Gastroesophageal sphincter (tissue), 4 donors: ENCODE measurements around the gene TEX2. TPM values are rescaled to one million over a fixed set of nuclear protein-coding genes. Genes with fewer than 3 reads are reported as not detected.
"Not testable (repeated sequence)": the region's sequence is repeated elsewhere in the genome, so short reads cannot be mapped to it uniquely, and the experiment has no call there.

Experiments used
- ATAC-seq: fragments of 150-250 bp; one replicate; pipeline ENCODE4 v1.9.1; 2016; ENCODE audit warnings: mild to moderate bottlenecking, moderate library complexity
- H3K27ac ChIP-seq, 4 donors: fragments of 200-600 bp; sonication (generic) in 3 of 4; 1 replicate in 3 of 4; 2 replicates in 1 of 4; pipeline ENCODE4 v1.5.1; 2016 to 2019
- H3K27me3 ChIP-seq: fragments of 200-600 bp; sonication (generic); one replicate; pipeline ENCODE4 v1.5.1; 2019
- H3K36me3 ChIP-seq, 2 donors: fragments of 200-600 bp; sonication (generic); one replicate each; pipeline ENCODE4 v1.5.1; 2019; ENCODE audit warnings: control low read depth in 1 of 2
- H3K4me1 ChIP-seq, 3 donors: fragments of 200-600 bp; sonication (generic); 1 replicate in 2 of 3; 2 replicates in 1 of 3; pipeline ENCODE4 v1.5.1; 2016 to 2019; ENCODE audit warnings: control low read depth in 2 of 3
- H3K4me3 ChIP-seq, 2 donors: fragments of 200-600 bp; sonication (generic); one replicate each; pipeline ENCODE4 v1.5.1; 2019; ENCODE audit warnings: mild to moderate bottlenecking in 1 of 2, moderate library complexity in 1 of 2
- H3K9me3 ChIP-seq, 3 donors: fragments of 200-600 bp; sonication (generic); one replicate each; pipeline ENCODE4 v1.5.1; 2017 to 2019; ENCODE audit warnings: control low read depth in 2 of 3
- EP300 ChIP-seq: sonication (generic); formaldehyde crosslinking; IDR thresholded peaks from one replicate; pipeline ENCODE4 v1.6.1; 2017; ENCODE audit warnings: antibody characterized with exemption, mild to moderate bottlenecking
- POLR2A ChIP-seq, 2 donors: fragments of 450-650 bp; IDR thresholded peaks; one replicate each; pipeline ENCODE4 v1.6.1; 2017; ENCODE audit warnings: antibody characterized with exemption in 2 of 2, mild to moderate bottlenecking in 2 of 2, moderate library complexity in 1 of 2
- POLR2AphosphoS5 ChIP-seq: sonication (generic); formaldehyde crosslinking; IDR thresholded peaks from one replicate; pipeline ENCODE4 v1.6.1; 2017; ENCODE audit warnings: antibody characterized with exemption
- WGBS, 2 donors: methylation state at CpG; one replicate each; pipeline ENCODE4 v1.1.5; 2018; ENCODE audit warnings: low coverage in 1 of 2; 5-methylcytosine and 5-hydroxymethylcytosine counted together
- total RNA-seq, 4 donors: library from RNA; depleted of rRNA; stranded (reverse); fragments of >200 nt; gene quantifications; one replicate each; pipeline ENCODE4 v1.1.0, GENCODE V29; 2016
- TF ChIP-seq, protein P1 (sequence below), 4 experiments: fragments of 200-600 bp in 2 of 4; fragments of 450-650 bp in 2 of 4; sonication (generic) in 1 of 4; IDR thresholded peaks; one replicate each; pipeline ENCODE4 v1.5.1; 2017 to 2019; ENCODE audit warnings: antibody characterized with exemption in 4 of 4, mild to moderate bottlenecking in 2 of 4, moderate library complexity in 2 of 4

Gene TEX2
- total RNA-seq, 4 donors from 2014 or later, result 37.8 to 60.9 (median 47.0) TPM

DNA sequence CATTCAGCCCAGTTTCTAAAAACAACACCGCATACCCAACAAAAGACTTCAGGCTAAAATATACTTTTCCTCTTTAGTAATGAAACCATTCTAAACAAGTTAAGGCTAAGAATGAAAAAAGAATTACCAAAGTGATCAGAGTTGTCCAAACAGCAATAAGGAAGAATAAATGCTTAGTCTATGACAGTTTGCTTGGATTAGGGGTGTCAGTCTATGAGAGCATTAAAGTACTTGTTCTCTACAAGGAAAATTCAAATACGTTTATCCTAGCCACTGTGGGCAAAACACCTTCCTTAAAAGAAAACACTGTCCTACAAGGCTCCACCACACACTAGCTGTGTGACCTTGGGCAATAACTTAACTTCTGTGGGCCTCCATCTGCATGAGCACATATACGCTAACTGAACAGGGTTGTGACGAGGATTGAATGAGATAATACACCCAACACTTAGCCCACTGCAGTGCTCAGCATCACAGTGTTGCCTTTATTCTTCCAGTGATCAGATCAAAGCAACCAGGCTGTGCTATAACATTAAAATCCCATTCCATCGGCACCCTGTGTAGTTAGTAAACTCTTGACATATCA lies 53.6 kb downstream of the TEX2 start:
- 69 to 86% methylated on average over 2 to 5 of the region's 5 CpGs for WGBS, 2 donors
- peaks cover 0 to 19% (median 0%) of the 10 kb centered on the region in 3 donors for H3K4me1 ChIP-seq
- ATAC-seq, result no peak

DNA sequence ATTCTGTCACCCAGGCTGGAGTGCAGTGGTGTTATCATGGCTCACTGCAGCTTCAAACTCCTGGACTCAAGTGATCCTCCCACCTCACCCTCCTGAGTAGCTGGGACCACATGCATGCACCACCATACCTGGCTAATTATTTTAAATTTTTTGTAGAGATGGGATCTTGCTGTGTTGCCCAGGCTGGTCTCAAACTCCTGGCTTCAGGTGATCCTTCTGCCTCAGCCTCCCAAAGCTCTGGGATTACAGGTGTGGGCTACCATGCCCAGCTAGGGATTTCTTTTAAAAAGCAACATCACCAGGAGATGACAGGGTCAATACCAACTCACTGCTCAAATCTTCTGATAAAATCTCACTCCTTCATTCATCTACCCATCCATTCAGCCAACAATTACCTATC lies 54.4 kb downstream of the TEX2 start:
- not testable (repeated sequence) for H3K4me3 ChIP-seq, H3K9me3 ChIP-seq, H3K27me3 ChIP-seq, ATAC-seq, H3K27ac ChIP-seq
- peaks cover 0 to 20% of the 10 kb centered on the region in 2 donors for H3K36me3 ChIP-seq
- peaks cover 0 to 19% (median 0%) of the 10 kb centered on the region in 3 donors for H3K4me1 ChIP-seq

More for the DNA sequence above, 53.6 kb downstream of the TEX2 start:
- Histone ChIP-seq H3K27me3 (no peaks in the 10 kb centered on the region), H3K4me3 (no peak overlapping the region), H3K36me3 (peaks cover 0 to 26% of the 10 kb centered on the region in 2 donors), H3K9me3 (no peaks in the 10 kb centered on the region), H3K27ac (no peak overlapping the region)
- TF ChIP-seq POLR2A (IDR thresholded peaks at IDR 0.05) (no peak), EP300 (no peak), POLR2AphosphoS5 (no peak)
- TF ChIP-seq, protein P1, sequence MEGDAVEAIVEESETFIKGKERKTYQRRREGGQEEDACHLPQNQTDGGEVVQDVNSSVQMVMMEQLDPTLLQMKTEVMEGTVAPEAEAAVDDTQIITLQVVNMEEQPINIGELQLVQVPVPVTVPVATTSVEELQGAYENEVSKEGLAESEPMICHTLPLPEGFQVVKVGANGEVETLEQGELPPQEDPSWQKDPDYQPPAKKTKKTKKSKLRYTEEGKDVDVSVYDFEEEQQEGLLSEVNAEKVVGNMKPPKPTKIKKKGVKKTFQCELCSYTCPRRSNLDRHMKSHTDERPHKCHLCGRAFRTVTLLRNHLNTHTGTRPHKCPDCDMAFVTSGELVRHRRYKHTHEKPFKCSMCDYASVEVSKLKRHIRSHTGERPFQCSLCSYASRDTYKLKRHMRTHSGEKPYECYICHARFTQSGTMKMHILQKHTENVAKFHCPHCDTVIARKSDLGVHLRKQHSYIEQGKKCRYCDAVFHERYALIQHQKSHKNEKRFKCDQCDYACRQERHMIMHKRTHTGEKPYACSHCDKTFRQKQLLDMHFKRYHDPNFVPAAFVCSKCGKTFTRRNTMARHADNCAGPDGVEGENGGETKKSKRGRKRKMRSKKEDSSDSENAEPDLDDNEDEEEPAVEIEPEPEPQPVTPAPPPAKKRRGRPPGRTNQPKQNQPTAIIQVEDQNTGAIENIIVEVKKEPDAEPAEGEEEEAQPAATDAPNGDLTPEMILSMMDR (IDR thresholded peaks at IDR 0.05), result no peak

DNA sequence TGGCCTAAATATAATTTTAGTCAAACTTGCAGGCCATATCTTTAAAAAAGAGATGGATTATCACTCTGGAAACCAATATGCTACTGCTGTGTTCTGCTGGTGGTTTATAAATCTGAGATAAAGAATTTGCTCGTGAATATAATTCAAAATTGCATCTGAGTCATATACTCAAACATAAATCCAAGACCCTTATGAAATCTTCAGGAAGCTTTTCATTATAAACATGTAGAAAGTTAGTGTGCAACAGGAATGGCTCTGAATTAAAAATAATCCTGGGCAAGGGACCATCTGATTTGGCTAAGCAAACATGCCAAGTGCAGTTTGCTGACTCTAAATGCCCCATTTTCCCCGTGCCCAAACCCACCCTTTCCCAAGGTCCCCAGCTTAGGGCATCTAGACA lies 57.3 kb downstream of the TEX2 start:
- H3K36me3 ChIP-seq, result no peaks in the 10 kb centered on the region
- no peak overlapping the region for H3K27ac ChIP-seq
- H3K27me3 ChIP-seq, result no peaks in the 10 kb centered on the region
- no peak for ATAC-seq
- no peaks in the 10 kb centered on the region for H3K9me3 ChIP-seq
- H3K4me1 ChIP-seq, result peaks cover 0 to 41% (median 0%) of the 10 kb centered on the region in 3 donors
- WGBS, 2 donors, result 39 to 80% methylated on average over 2 of the region's 2 CpGs
- no peak overlapping the region for H3K4me3 ChIP-seq
- TF ChIP-seq EP300 (no peak), POLR2A (IDR thresholded peaks at IDR 0.05) (no peak), POLR2AphosphoS5 (no peak)
- TF ChIP-seq, protein P1 (IDR thresholded peaks at IDR 0.05), result no peak

DNA sequence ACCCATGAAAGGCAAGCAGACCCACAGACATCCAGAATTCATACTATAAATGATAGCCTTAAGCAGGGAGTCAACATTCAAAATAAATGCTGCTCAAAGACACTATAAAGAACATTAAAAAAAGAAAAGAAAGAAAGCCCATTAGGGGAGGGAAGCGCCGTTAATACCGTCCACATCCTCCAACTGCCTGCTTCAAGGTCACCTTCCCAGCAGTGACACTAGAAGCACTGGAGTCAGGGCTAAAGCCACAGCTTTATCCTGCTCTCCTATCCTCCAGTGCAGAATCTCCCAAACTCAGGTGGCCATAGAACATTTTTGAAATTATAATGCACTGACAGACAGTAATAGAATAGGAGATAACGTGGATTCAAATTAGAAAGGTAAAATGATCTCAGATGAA lies 59.4 kb downstream of the TEX2 start:
- H3K36me3 ChIP-seq, result no peaks in the 10 kb centered on the region
- no peak for TF ChIP-seq EP300
- H3K27me3 ChIP-seq, result no peaks in the 10 kb centered on the region
- H3K4me3 ChIP-seq, result no peak overlapping the region
- ATAC-seq, result no peak
- peaks cover 0 to 40% (median 5%) of the 10 kb centered on the region in 3 donors for H3K4me1 ChIP-seq
- no peak overlapping the region for H3K27ac ChIP-seq
- no peaks in the 10 kb centered on the region for H3K9me3 ChIP-seq
- WGBS, 2 donors, result 64 to 73% methylated on average over 4 of the region's 4 CpGs

DNA sequence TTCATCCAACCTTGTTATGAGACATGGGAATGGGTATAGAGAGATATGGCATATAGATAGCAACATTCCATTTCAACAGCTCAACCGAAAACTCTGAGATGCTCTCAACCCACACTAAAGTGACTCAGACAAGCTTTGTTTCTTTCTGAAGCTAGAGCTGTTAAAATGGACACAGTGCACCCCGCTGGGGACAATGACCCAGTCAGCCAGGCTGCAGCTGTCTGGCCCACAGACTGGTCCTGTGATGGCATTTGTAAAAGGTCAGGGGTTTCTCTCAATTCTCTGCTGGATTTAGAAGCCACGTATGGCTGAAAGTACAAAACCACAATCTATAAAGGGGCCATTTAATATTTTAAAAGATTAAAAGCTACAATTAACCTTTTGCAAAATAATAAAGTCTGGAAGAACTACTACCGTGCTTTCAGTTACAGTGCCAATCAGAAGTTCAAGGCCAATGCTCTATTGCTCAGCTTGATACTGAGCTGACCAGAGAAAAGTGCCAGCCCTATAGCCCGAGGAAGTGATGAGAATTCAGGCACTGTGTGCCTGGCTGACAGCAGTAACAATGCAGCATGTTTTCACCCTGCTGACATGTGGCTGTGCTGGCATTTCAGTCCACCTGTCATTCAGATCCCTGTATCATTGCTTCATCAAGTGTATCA lies 60.2 kb downstream of the TEX2 start:
- ATAC-seq, result no peak
- no peak for TF ChIP-seq POLR2AphosphoS5
- TF ChIP-seq POLR2A (IDR thresholded peaks at IDR 0.05), result no peak
- Histone ChIP-seq H3K9me3 (no peaks in the 10 kb centered on the region), H3K36me3 (no peaks in the 10 kb centered on the region), H3K27ac (no peak overlapping the region), H3K4me3 (no peak overlapping the region), H3K4me1 (peaks cover 0 to 40% (median 5%) of the 10 kb centered on the region in 3 donors), H3K27me3 (no peaks in the 10 kb centered on the region)
- 56 to 82% methylated on average over 3 to 4 of the region's 5 CpGs for WGBS, 2 donors

DNA sequence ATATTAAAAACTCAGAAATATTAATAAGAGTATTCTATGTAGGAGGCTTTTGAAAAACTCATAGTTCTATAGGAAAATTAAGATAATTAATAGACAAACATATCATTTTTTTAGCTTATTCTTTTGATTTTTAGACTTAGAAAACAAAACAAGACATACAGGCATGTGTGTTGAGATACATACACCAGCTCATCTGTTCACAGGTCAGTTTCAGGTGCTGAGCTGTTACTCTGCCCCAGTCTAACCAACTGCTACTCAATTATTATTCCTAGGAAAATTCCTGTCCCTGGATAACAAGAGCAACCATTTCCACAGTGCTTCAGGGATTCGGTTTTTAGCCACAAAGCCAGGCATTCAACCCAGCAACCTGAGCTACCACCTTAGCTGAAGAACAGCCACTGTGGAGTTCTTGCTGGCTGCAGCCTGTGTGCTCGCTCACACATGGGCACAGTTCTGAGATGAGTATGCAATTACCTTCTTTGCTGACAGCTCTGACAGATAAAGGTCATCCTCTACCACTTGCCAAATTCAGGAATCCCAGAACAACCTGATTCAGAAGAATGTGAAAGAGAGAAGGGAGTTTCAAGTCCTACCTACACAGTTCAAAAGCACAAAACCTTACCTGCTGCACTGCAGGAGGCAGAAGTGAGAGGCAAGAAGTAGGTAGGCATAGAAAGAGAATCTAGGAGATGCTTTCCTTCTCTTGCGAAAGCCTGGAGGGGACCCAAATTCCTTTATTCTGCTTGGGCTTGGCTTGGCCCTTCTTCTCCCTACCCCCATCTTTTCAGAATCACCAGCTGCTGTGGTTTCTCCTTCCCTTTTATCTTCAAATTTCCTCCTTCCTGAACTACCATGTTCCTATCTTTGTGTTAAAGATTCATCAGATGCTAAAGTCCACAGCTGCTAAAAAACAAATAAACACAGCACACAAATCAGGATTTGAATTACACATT lies 62.7 kb downstream of the TEX2 start:
- Histone ChIP-seq H3K9me3 (peaks cover 0 to 9% (median 0%) of the 10 kb centered on the region in 3 donors), H3K4me3 (no peak overlapping the region), H3K27me3 (no peaks in the 10 kb centered on the region), H3K4me1 (peaks cover 0 to 33% (median 5%) of the 10 kb centered on the region in 3 donors), H3K27ac (no peak overlapping the region), H3K36me3 (no peaks in the 10 kb centered on the region)
- ATAC-seq, result no peak
- WGBS, 2 donors, result 81 to 86% methylated on average over 1 to 3 of the region's 3 CpGs
- no peak for TF ChIP-seq EP300
- no peak for TF ChIP-seq POLR2A (IDR thresholded peaks at IDR 0.05)
- no peak for TF ChIP-seq POLR2AphosphoS5
- TF ChIP-seq, protein P1 (IDR thresholded peaks at IDR 0.05), result no peak
